ENCODE measurements around the gene ARID5B.

The ARID5B gene

GRCh38 chr10:61888744-61889143 lies 12.8 kb upstream of the ARID5B start:
- no peak for DNase-seq (ENCODE audit: low spot score)

- DNase-seq (ENCODE audit: low spot score) = no peak
Observed at GRCh38 chr10:61890430-61890829, 11.1 kb upstream of the ARID5B start.

- no peak for DNase-seq (ENCODE audit: low spot score)
Observed at GRCh38 chr10:61890881-61891409, 10.6 kb upstream of the ARID5B start.

GRCh38 chr10:61891906-61892585 lies 9.5 kb upstream of the ARID5B start:
- DNase-seq (ENCODE audit: low spot score) = no peak

GRCh38 chr10:61892961-61893360 lies 8.5 kb upstream of the ARID5B start:
- DNase-seq (ENCODE audit: low spot score) = no peak

GRCh38 chr10:61894133-61894532 lies 7.4 kb upstream of the ARID5B start:
- DNase-seq (ENCODE audit: low spot score) = no peak

DNA sequence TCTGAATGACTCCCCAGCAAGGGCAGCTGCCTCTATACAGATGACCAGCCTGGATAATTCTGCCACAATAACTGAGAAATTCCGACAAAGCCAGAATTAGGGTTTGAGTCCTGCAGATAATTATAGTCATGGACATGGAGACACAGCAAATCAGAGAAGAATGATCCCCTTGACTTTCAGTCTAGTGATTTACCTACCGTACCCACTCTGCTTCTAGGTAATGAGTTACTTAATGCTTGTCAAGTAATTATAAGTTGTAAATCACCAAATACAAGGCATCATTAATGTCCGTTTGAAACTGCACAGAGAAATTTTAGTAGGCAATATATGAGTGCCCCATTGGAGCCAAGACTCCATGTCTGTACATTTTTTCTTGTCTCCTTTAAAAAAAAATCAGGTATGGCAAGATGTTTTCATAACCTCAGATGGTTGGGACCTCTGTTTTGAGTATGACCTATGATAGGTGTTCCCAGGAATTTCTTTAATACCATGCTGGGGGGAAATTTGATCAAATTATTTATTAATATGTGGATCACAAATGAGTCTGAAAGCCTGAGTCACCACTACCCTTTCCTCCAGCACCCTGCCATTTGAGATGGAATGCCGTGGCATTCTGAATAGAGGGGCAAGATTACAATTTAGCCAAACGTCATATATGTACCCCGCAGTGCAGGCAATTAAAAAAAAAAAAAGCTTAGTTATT lies 5.5 kb upstream of the ARID5B start:
- DNase-seq (ENCODE audit: low spot score) = no peak

- peak; percentile 54 for DNase-seq (ENCODE audit: low spot score)
Observed at GRCh38 chr10:61896854-61897661, 4.4 kb upstream of the ARID5B start.

GRCh38 chr10:61897671-61898434 lies 3.6 kb upstream of the ARID5B start:
- DNase-seq (ENCODE audit: low spot score) = peak; percentile 10

DNA sequence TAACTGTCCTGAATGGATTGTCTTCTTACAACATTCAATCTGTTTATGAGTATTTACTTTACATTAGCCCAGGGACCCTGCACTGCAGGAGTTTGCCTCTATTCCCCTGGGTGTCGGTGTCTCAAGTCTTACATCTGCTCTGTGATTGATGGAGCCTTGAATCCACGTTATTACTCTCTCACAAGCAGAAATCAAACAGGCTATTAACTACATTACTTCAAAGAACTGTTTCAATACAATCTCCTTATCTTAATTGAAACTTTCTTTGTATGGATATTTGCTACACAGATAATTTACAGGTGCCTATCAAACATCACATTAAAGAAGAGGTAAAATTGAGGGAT lies 3.1 kb upstream of the ARID5B start:
- DNase-seq (ENCODE audit: low spot score) = no peak

- DNase-seq (ENCODE audit: low spot score) = no peak
Observed at GRCh38 chr10:61899069-61899531, 2.4 kb upstream of the ARID5B start.

GRCh38 chr10:61899663-61899996 lies 1.9 kb upstream of the ARID5B start:
- DNase-seq (ENCODE audit: low spot score) = no peak

GRCh38 chr10:61899997-61900828 lies 1.3 kb upstream of the ARID5B start:
- peak; percentile 14 for DNase-seq (ENCODE audit: low spot score)

- peak; percentile 6 for DNase-seq (ENCODE audit: low spot score)
Observed at GRCh38 chr10:61901829-61902444, 438 bp downstream of the ARID5B start.

- peak; percentile 16 for DNase-seq (ENCODE audit: low spot score)
Observed at GRCh38 chr10:61902445-61903220, 1.1 kb downstream of the ARID5B start.

GRCh38 chr10:61903221-61903927 lies 1.9 kb downstream of the ARID5B start:
- DNase-seq (ENCODE audit: low spot score) = peak; percentile 10

DNA sequence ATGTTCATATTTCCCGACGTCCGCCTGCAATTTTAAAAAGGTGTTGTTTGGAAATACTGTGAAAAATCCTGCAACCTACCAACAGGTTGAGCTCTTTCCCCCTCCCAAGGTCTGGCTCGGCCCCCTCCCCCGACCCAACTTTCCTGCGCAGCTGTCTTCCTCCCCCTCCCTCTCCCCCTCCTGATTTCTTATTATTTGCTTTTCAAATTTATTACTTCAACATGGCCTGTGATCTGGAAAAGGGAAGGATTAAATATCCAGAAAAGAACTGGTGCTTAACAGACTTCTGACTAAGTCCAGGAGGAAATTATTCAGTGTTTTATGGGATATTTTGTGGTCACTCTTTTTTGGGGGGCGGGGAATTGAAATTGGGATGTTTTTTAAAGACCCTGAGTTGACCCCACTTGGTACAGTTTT lies 2.4 kb downstream of the ARID5B start:
- DNase-seq (ENCODE audit: low spot score) = no peak

GRCh38 chr10:61904733-61905725 lies 3.5 kb downstream of the ARID5B start:
- no peak for DNase-seq (ENCODE audit: low spot score)

Measured in hematopoietic multipotent progenitor cell treated with erythropoietin and hydrocortisone succinate and interleukin-3 and kit ligand, for 17 days (in vitro differentiated cells).